HepG2 (cell line): Measurements from ENCODE around the gene C4BPA. TPM values are rescaled to one million over a fixed set of nuclear protein-coding genes. Genes with fewer than 3 reads are reported as not detected.

ENCODE experiments used
- SP140L ChIP-seq: sonication (generic); formaldehyde crosslinking; IDR thresholded peaks from 2 replicates; pipeline ENCODE4 v1.4.0; 2020; ENCODE audit warnings: missing genetic modification reagents, borderline replicate concordance
- TEAD2 ChIP-seq: sonication (generic); formaldehyde crosslinking; IDR thresholded peaks from 2 replicates; pipeline ENCODE4 v1.9.0; 2021; ENCODE audit warnings: missing genetic modification reagents
- ZBTB38 ChIP-seq: sonication (generic); formaldehyde crosslinking; IDR thresholded peaks from 2 replicates; pipeline ENCODE4 v1.5.1; 2020; ENCODE audit warnings: mild to moderate bottlenecking, missing genetic modification reagents
- ZNF570 ChIP-seq: sonication (generic); formaldehyde crosslinking; IDR thresholded peaks from 2 replicates; pipeline ENCODE4 v1.4.0; 2020; ENCODE audit warnings: mild to moderate bottlenecking, missing genetic modification reagents, borderline replicate concordance
- polyA plus RNA-seq, 8 experiments: library from polyadenylated mRNA; depleted of rRNA in 3 of 8; stranded (reverse) in 7 of 8; unstranded in 1 of 8; fragments of >200 nt; fragmentation: Illumina TruSeq in 4 of 8; extraction: Trizol in 4 of 8; gene quantifications; 2 replicates each; pipeline versions ENCODE4 v1.2.1 to v1.2.3, GENCODE V29; 2011 to 2016; ENCODE audit warnings: low read depth in 4 of 8, missing spikeins in 1 of 8, mixed read lengths in 1 of 8; ENCODE audit not compliant: insufficient read depth in 1 of 8
- total RNA-seq, 5 experiments: library from RNA; depleted of rRNA; stranded (reverse); fragments of >200 nt; fragmentation: Illumina TruSeq; extraction: Trizol; gene quantifications; 2 replicates each; pipeline ENCODE4 v1.2.3, GENCODE V29; 2016; ENCODE audit warnings: low read depth in 1 of 5
- TF ChIP-seq, protein P1 (sequence below): sonication (generic); formaldehyde crosslinking; IDR thresholded peaks from 2 replicates; pipeline ENCODE4 v1.4.0; 2020; ENCODE audit warnings: missing genetic modification reagents
- TF ChIP-seq, protein P2 (sequence below): sonication (generic); formaldehyde crosslinking; IDR thresholded peaks from 2 replicates; pipeline ENCODE4 v1.4.0; 2020; ENCODE audit warnings: missing genetic modification reagents, mild to moderate bottlenecking, borderline replicate concordance
- TF ChIP-seq, protein P3 (sequence below): sonication (generic); formaldehyde crosslinking; IDR thresholded peaks from 2 replicates; pipeline ENCODE4 v1.4.0; 2020; ENCODE audit warnings: missing genetic modification reagents
- TF ChIP-seq, protein P4 (sequence below): sonication (generic); formaldehyde crosslinking; IDR thresholded peaks from 2 replicates; pipeline ENCODE4; 2020; ENCODE audit warnings: missing genetic modification reagents, mild to moderate bottlenecking, borderline replicate concordance

C4BPA gene
- total and polyA plus RNA-seq, 2 of the 13 experiments (the other 11 are each of a cell fraction or from before 2014, with no cell fraction given), result 32.1 to 60.1 TPM

DNA sequence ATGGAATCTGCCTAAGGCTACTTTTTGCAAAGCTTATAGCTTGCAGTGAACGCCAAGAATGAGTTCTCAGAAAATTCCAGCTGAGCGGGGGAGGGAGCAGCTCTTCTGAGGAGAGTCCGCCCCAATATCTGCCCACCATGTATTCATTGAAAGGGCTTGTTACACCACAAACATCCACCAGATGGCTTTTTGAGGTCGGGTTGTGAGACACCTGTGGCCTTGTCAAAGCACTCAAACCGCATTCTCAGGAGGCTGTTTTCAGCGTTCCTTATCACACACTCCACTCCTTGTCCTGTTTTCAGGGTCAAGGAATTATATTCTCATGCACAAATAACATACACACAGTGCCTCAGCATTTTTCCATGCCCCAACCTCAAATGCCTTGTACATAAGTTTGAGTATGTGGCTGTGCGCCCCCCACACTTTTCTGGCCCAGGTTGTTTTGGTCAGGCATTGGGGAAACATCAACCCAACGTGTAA lies 19.3 kb upstream of the C4BPA start (continued):
- TF ChIP-seq, protein P1, sequence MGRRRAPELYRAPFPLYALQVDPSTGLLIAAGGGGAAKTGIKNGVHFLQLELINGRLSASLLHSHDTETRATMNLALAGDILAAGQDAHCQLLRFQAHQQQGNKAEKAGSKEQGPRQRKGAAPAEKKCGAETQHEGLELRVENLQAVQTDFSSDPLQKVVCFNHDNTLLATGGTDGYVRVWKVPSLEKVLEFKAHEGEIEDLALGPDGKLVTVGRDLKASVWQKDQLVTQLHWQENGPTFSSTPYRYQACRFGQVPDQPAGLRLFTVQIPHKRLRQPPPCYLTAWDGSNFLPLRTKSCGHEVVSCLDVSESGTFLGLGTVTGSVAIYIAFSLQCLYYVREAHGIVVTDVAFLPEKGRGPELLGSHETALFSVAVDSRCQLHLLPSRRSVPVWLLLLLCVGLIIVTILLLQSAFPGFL (CRISPR knock-in tag), result no peak
- TF ChIP-seq, protein P2, sequence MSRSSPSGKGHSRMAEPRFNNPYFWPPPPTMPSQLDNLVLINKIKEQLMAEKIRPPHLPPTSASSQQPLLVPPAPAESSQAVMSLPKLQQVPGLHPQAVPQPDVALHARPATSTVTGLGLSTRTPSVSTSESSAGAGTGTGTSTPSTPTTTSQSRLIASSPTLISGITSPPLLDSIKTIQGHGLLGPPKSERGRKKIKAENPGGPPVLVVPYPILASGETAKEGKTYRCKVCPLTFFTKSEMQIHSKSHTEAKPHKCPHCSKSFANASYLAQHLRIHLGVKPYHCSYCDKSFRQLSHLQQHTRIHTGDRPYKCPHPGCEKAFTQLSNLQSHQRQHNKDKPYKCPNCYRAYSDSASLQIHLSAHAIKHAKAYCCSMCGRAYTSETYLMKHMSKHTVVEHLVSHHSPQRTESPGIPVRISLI (CRISPR knock-in tag), result no peak
- no peak for TF ChIP-seq ZBTB38 (CRISPR knock-in tag)
- TF ChIP-seq, protein P3, sequence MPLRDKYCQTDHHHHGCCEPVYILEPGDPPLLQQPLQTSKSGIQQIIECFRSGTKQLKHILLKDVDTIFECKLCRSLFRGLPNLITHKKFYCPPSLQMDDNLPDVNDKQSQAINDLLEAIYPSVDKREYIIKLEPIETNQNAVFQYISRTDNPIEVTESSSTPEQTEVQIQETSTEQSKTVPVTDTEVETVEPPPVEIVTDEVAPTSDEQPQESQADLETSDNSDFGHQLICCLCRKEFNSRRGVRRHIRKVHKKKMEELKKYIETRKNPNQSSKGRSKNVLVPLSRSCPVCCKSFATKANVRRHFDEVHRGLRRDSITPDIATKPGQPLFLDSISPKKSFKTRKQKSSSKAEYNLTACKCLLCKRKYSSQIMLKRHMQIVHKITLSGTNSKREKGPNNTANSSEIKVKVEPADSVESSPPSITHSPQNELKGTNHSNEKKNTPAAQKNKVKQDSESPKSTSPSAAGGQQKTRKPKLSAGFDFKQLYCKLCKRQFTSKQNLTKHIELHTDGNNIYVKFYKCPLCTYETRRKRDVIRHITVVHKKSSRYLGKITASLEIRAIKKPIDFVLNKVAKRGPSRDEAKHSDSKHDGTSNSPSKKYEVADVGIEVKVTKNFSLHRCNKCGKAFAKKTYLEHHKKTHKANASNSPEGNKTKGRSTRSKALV (CRISPR knock-in tag), result no peak
- TF ChIP-seq ZNF570, result no peak
- no peak for TF ChIP-seq SP140L (CRISPR knock-in tag)
- TF ChIP-seq TEAD2 (CRISPR knock-in tag), result no peak
- TF ChIP-seq, protein P4, sequence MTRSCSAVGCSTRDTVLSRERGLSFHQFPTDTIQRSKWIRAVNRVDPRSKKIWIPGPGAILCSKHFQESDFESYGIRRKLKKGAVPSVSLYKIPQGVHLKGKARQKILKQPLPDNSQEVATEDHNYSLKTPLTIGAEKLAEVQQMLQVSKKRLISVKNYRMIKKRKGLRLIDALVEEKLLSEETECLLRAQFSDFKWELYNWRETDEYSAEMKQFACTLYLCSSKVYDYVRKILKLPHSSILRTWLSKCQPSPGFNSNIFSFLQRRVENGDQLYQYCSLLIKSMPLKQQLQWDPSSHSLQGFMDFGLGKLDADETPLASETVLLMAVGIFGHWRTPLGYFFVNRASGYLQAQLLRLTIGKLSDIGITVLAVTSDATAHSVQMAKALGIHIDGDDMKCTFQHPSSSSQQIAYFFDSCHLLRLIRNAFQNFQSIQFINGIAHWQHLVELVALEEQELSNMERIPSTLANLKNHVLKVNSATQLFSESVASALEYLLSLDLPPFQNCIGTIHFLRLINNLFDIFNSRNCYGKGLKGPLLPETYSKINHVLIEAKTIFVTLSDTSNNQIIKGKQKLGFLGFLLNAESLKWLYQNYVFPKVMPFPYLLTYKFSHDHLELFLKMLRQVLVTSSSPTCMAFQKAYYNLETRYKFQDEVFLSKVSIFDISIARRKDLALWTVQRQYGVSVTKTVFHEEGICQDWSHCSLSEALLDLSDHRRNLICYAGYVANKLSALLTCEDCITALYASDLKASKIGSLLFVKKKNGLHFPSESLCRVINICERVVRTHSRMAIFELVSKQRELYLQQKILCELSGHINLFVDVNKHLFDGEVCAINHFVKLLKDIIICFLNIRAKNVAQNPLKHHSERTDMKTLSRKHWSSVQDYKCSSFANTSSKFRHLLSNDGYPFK (CRISPR knock-in tag), result no peak
